Peyer's patch (tissue), 4 donors: ENCODE measurements around the gene FTCD. TPM values are rescaled to one million over a fixed set of nuclear protein-coding genes. Genes with fewer than 3 reads are reported as not detected.

ENCODE experiments used
- DNase-seq, 3 donors: peaks; one replicate each; pipeline ENCODE4 v3.0.0-alpha.2; 2017 to 2019
- H3K27ac ChIP-seq, 4 donors: fragments of 200-600 bp; sonication (generic); one replicate each; pipeline ENCODE4 v1.5.1; 2016 to 2019
- H3K27me3 ChIP-seq, 2 donors: fragments of 200-600 bp; sonication (generic); one replicate each; pipeline ENCODE4 v1.5.1; 2019
- H3K36me3 ChIP-seq, 3 donors: fragments of 200-600 bp; sonication (generic); one replicate each; pipeline ENCODE4 v1.5.1; 2016 to 2019
- H3K4me1 ChIP-seq, 4 donors: fragments of 200-600 bp; sonication (generic); one replicate each; pipeline ENCODE4 v1.5.1; 2016 to 2019
- H3K4me3 ChIP-seq, 4 donors: fragments of 200-600 bp; sonication (generic); 1 replicate in 3 of 4; 2 replicates in 1 of 4; pipeline ENCODE4 v1.5.1; 2016 to 2019; ENCODE audit warnings: mild to moderate bottlenecking in 1 of 4
- H3K9me3 ChIP-seq, 4 donors: fragments of 200-600 bp; sonication (generic); one replicate each; pipeline ENCODE4 v1.5.1; 2016 to 2019; ENCODE audit warnings: mild to moderate bottlenecking in 1 of 4
- POLR2A ChIP-seq, 2 donors: fragments of 450-650 bp; IDR thresholded peaks; one replicate each; pipeline ENCODE4 v1.5.1; 2017; ENCODE audit warnings: antibody characterized with exemption in 2 of 2, mild to moderate bottlenecking in 2 of 2, moderate library complexity in 2 of 2
- total RNA-seq, 4 donors: library from RNA; depleted of rRNA; stranded (reverse); fragments of >200 nt; gene quantifications; one replicate each; pipeline ENCODE4 v1.1.0, GENCODE V29; 2016
- TF ChIP-seq, protein P1 (sequence below), 6 experiments: fragments of 450-650 bp in 4 of 6; fragments of 200-600 bp in 2 of 6; sonication (generic) in 1 of 6; IDR thresholded peaks; one replicate each; pipeline ENCODE4 v1.5.1; 2017 to 2019; ENCODE audit warnings: antibody characterized with exemption in 6 of 6, mild to moderate bottlenecking in 3 of 6, moderate library complexity in 1 of 6

The FTCD gene
- total RNA-seq, 4 donors from 2014 or later = 0.67 to 1.0 TPM; not detected in 2

DNA sequence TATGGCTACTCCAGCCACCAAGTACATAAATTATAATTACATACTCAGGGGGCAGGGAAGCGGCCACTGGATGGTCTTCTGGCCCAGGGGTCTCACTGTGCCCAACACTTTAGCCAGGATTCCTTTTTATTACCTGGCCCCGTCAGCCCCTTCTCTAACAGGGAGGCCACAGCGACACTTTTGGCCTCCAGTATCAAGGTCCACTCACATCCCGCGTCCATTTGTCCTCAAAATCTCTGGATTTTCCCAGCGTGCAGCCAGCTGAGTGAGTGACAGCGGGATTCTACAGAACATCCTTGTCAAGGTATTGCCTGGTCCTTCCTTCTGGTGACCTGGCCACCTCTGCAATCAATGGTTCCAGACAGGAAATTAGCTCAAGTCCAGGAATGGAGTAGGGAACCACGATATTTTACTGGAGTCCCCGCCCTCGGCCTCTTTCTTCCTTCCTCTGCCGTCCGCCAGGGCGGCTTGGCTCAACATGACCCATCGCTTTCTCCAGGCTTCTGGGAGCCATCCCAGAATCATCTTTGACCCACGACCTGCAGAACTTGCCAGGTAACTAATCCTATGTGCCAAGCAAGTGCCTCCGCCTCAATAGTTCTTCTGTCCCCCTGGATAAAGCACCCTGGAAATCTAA is 60.2 kb downstream of the FTCD start:
- H3K27ac ChIP-seq = peak overlapping the region in 2 of 4 donors; percentile 3 to 92
- no peaks in the 10 kb centered on the region for H3K9me3 ChIP-seq
- H3K4me3 ChIP-seq = no peak overlapping the region
- TF ChIP-seq, protein P1, sequence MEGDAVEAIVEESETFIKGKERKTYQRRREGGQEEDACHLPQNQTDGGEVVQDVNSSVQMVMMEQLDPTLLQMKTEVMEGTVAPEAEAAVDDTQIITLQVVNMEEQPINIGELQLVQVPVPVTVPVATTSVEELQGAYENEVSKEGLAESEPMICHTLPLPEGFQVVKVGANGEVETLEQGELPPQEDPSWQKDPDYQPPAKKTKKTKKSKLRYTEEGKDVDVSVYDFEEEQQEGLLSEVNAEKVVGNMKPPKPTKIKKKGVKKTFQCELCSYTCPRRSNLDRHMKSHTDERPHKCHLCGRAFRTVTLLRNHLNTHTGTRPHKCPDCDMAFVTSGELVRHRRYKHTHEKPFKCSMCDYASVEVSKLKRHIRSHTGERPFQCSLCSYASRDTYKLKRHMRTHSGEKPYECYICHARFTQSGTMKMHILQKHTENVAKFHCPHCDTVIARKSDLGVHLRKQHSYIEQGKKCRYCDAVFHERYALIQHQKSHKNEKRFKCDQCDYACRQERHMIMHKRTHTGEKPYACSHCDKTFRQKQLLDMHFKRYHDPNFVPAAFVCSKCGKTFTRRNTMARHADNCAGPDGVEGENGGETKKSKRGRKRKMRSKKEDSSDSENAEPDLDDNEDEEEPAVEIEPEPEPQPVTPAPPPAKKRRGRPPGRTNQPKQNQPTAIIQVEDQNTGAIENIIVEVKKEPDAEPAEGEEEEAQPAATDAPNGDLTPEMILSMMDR (IDR thresholded peaks at IDR 0.05) = no peak
- TF ChIP-seq POLR2A (IDR thresholded peaks at IDR 0.05) = no peak
- DNase-seq = peak in 1 of 3 donors; percentile 35
- peaks cover 0 to 26% (median 2%) of the 10 kb centered on the region in 4 donors for H3K4me1 ChIP-seq
- peaks cover 0 to 17% of the 10 kb centered on the region in 2 donors for H3K27me3 ChIP-seq
- H3K36me3 ChIP-seq = no peaks in the 10 kb centered on the region

- TF ChIP-seq, protein P1 (IDR thresholded peaks at IDR 0.05) = no peak
- no peak for TF ChIP-seq POLR2A (IDR thresholded peaks at IDR 0.05)
- Histone ChIP-seq H3K27ac (peak overlapping the region in 3 of 4 donors; percentile 3 to 92 (median 38)), H3K4me3 (no peak overlapping the region), H3K36me3 (no peaks in the 10 kb centered on the region), H3K27me3 (peaks cover 0 to 17% of the 10 kb centered on the region in 2 donors), H3K9me3 (no peaks in the 10 kb centered on the region), H3K4me1 (peaks cover 0 to 26% (median 2%) of the 10 kb centered on the region in 4 donors)
- no peak for DNase-seq
Observed at GRCh38 chr21:46094401-46095082, 60.8 kb downstream of the FTCD start.

- Histone ChIP-seq H3K27ac (peak overlapping the region; percentile 63 to 92 (median 77)), H3K4me3 (no peak overlapping the region), H3K36me3 (no peaks in the 10 kb centered on the region), H3K9me3 (no peaks in the 10 kb centered on the region), H3K4me1 (peaks cover 0 to 25% (median 2%) of the 10 kb centered on the region in 4 donors), H3K27me3 (peaks cover 0 to 15% of the 10 kb centered on the region in 2 donors)
- DNase-seq = peak in 2 of 3 donors; percentile 38 to 43
- TF ChIP-seq, protein P1 (IDR thresholded peaks at IDR 0.05) = no peak
- no peak for TF ChIP-seq POLR2A (IDR thresholded peaks at IDR 0.05)
Observed at GRCh38 chr21:46093668-46094400, 61.5 kb downstream of the FTCD start.

DNA sequence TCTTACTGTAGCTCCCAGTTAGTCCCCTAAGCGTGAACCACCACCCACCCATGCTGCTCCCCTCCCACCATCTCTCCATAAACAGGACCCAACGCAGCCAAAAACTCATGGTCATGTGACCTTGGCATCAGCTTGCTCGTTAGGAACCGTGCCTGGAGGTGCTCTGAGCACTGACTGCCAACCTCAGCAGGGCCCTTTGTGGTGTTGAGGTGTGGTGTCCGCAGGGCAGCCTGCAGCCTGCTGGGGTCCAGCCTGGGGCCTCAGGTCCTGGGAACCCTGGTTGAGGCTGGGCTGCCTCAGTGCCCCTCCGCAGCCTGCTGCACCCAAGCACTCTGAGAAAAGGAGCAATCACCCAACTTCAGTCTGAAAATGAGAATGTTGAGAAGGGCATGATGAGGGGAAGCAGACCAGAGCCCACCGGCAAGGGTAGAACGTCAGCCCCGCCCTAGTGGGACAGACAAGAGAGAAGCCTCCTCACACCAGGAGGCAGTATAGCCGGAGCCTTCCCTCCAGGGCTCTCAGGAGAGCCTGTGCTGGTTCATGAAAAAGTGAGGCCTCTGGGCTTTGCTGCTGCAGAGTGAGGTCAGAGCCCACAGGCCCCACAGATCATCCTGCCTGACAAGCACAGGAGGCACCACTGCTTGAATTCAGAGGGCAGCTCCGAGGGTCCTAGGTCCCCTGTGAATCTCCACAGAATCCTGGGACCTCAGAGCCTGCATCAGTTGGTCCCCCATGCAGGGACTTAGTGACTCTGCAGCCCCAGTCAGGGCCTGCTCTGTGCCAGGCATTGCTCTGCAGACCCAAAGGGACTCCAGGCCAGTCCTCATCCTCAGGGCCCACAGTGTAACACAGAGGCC is 62.3 kb downstream of the FTCD start:
- H3K4me3 ChIP-seq = no peak overlapping the region
- H3K27me3 ChIP-seq = peaks cover 0 to 9% of the 10 kb centered on the region in 2 donors
- DNase-seq = peak in 1 of 3 donors; percentile 40
- H3K27ac ChIP-seq = peak overlapping the region; percentile 63 to 92 (median 77)
- H3K9me3 ChIP-seq = no peaks in the 10 kb centered on the region
- peaks cover 0 to 17% (median 0%) of the 10 kb centered on the region in 4 donors for H3K4me1 ChIP-seq
- H3K36me3 ChIP-seq = no peaks in the 10 kb centered on the region
- TF ChIP-seq, protein P1 (IDR thresholded peaks at IDR 0.05) = no peak
- TF ChIP-seq POLR2A (IDR thresholded peaks at IDR 0.05) = no peak
